ENCODE measurements around the gene GSTA4.
"Not testable (repeated sequence)": the region's sequence is repeated elsewhere in the genome, so short reads cannot be mapped to it uniquely, and the experiment has no call there.

Gene GSTA4

DNA sequence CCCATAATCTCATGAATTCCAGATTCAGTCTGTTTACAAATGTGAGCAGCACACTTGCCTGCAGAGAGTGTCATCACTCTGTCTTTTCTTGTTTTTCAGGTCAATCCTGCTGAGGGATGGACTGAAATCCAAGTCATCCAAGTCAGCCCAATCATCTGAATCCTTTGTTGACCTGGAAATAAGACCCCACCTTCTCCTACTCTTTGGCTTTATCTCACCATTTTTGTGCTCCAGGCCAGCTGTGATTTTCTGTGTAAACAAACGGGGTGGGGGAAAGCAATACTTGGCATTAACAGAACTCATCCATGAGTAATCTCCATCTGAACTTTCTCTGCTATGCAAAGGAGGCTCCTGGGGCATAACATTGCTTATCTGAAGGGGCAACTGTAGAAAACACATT is 16.9 kb upstream of the GSTA4 start:
- no peak for DNase-seq

DNA sequence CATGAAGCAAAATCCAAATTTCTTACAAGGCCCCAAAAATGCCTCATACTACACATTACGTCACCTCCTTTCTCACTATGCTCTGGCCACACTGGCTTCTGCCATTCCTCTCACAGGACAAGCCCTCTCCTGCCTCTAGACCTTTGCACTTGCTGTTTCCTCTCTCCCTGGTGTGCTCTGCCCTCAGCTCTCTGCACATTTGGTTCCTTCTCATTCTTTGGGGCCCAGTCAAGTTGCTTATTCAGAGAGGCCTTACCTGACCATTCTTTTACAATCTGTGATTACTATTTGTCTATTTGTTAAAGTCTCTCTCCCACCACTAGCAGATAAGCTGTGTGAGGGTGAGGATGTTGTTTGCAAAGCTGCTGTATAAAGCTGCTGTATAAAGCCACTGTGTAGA is 15.4 kb upstream of the GSTA4 start:
- DNase-seq, result no peak

DNA sequence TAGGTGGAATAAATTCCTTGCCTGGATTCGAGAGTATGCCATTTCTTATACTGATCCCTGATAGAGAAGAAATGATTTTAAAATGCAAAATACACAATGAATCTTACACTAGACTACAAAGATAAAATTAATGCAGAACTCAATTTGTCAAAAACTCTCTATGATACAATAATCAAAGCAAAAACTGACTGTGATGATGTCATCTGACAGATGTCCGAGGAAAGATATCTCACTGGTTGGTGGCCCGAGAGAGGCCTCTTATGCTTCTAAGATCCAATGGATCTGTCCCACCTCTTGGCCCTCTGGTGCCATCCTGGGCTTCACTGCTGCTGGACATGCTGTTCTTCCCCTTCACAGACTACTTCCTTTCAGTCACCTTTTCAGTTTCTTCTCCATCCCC is 14.4 kb upstream of the GSTA4 start:
- no peak for DNase-seq

DNA sequence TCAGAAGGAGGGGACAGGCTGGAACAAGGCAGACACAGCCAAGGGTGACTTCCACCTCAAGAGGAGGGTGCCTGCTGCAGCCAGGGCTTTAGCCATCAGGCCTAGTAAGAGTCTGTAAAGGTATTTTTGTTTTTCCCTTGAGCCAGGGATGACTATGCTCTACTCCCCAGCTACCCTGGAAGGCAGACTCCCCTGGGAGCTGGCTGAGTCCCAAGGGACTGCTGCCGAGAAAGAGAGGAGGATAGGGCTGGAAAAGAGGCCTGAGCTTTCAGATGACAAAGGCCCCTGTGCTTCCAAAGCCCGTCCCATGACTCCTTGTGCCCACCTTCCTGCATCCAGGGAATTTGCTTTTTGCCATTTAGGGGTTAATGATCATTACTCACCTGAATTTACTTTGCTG is 14.0 kb upstream of the GSTA4 start:
- DNase-seq, result no peak

DNA sequence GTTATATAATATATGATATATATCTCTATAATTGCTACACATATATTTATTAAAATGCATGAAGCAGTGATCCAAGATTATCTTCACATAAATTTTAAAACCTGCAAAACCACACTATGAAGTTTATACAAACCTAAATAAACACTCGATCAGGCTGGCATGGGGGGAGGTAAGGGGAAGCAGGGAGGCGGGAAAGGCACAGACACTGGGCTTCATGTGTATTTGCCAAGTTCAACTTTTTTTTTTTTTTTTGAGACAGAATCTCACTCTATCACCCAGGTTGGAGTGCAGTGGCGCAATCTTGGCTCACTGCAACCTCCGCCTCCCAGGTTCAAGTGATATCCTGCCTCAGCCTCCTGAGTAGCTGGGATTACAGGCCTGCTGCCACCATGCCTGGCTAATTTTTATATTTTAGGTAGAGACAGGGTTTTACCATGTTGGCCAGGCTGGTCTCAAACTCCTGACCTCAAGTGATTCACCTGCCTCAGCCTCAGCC is 13.2 kb upstream of the GSTA4 start:
- not testable (repeated sequence) for DNase-seq

DNA sequence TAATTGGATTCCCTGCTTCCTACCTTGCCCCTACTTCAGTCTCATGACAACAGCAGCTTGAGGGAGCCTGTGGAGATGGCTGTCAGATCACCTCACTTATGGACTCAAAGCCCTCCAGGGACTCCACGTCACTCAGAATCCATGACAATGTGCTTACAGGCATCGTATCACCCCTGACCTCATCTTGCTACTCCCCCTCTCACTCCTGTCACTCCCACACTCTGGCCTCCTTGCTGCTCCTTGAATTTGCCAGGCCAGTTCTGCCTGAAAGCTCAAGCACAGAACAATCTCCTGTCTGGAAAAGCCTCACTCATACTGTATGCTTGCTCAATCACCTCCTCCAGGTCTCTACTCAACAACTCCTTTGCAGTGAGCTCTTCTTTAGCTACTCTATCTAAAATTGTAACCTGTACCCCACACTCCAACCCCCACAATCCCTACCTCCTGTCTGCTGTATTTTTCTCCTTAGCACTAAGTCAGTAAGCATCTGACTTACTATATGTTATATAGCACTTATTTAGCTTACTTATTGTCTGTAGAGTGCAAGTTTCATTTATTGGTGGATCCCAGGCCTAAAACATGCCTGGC is 10.7 kb upstream of the GSTA4 start:
- no peak for DNase-seq

DNA sequence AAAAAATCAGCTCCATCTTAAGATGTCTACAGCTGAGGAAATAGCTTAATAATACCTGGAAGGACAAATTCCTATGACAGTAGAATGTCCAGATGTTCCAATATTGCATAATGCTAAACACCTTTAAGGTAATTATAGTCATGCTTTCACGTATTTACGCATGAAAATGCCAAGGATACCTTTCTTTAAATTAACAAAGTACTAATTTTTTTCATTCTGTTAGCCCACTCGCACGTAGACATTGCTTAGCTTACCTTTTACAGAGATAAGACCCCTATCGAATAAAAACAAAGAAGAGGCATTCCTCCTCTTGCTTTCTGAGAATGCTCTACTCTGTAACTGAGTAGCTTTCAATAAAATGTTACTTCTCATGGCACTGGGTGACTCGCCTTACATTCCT is 4.4 kb upstream of the GSTA4 start:
- no peak for DNase-seq

DNA sequence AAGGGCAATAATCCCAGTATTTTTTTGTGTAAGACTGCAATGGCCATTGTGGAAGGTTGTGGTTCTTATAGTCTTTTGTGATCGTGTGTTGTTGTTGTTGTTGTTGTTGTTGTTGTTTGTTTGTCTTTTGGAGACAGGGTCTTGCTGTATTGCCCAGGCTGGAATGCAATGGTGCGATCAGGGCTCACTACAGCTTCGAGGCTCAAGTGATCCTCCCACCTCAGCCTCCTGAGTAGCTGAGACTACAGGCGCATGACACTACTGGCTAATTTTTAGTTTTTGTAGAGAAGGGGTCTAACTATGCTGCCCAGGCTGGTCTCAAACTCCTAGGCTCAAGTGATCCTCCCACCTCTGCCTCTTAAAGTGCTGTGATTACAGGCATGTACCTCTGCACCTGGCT is 3.5 kb upstream of the GSTA4 start:
- no peak for DNase-seq

DNA sequence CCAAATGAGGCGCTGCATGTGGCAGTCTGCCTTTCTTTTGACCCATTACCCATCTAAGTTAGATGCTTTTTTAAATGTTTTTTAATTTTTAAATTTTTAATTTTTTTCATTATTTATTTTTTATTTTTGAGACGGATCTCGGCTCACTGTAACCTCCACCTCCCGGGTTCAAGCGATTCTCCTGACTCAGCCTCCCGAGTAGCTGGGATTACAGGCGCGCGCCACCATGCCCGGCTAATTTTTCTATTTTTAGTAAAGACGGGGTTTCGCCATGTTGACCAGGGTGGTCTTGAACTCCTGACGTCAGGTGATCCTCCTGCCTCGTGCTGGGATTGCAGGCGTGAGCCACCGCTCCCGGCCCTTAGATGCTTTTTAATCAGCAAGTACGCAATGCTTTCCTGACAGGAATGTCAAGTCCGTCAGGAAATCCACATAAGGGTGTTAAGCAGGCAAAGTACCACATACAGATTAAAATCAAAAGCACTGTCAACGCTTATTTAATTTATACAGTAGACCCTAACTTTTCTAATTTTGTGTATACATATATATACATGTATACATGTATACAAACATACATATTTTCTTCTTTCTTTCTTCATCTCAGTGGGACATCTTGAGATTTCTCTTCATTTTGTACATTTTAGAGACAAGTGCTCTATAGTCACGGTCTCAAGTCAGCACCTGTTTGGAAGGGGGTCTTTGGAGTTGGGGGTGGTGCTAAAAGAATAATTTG is 995 bp upstream of the GSTA4 start:
- peak; percentile 48 for DNase-seq

DNA sequence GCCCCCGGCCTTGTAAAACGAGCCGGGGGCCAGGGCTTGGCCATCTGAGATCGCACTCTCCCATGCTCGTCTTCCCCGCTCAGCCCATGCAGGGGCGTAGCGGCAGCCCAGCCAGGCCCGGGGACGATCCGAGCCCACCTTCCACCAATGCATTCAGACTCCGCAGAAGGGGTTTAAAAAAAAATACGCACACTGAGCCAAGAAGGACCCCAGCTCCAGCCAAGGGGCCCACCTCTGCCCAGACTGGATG is 320 bp downstream of the GSTA4 start:
- DNase-seq, result peak; percentile 39

DNA sequence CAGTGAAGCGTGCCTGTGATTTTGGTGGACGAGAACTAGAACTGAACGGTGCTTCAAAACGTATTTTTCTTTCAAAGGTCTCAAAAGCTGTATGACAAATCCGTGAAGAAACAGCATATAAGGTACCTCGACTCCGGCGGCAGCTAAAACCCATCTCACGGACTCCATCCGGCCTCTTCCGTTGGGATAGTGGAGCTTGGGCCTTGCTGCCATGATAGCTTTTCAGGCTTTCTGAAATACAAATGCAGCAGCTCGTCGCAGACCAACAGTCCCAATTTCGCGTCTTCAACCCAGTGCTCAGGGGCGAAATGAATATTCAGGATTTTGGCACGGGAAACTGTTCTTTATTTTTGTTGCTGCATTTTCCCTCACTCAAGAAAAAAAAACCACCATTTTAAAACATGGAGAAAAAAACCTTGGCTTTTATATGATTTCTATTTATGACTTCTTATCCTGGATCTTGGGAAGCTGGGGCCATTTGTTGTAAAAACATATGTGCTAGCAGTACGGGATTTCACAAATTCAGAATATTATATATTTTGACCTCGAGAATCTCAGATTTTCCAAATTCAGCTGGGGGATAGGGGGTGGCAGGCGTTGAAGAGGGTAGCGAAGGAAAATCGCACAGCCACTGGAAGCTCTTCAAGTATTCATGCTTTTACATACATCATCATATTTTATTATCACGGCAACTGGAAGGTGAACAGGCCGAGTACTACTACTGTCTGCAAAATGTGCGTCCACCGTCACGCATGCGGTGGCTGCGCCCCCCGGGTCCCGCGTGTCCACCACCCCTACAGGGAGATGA is 849 bp downstream of the GSTA4 start:
- DNase-seq, result no peak

DNA sequence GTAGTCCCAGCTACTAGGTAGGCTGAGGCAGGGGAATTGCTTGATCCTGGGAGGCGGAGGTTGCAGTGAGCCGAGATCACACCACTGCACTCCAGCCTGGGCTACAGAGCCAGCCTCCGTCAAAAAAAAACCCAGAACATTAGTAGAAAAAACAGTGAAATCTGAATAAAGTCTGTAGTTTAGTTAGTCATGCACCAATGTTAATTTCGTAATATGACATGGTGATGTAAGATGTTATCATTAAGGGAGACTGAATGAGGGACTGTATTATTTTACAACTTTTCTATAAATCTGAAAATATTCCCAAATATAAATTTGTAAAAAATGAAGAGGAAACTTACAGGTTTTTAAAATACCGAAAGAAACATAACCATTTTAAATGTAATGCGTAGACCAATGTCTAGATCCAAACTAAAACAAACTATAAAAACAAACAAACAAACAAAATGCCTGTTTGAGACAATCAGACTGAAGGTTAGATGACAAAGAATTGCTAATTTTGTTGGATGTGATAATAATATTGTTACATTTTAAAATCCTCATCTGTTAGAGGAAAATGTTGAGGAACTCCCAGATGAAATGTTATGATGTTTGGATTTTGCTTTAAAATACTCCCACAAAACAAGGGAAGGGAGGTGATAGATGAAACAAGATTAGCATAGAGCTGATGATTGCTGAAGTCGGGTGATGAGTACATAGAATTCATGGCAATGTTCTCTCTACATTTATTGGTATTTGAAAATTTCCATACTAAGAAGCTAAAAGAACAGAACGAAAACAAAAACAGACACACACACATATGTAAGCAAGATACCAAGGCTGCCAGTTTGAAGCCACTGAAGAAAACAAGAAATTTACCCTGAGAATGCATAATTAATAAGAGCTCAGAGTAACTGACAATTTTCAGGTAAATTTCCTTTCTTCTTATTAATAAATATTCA is 1.8 kb downstream of the GSTA4 start:
- DNase-seq, result no peak

DNA sequence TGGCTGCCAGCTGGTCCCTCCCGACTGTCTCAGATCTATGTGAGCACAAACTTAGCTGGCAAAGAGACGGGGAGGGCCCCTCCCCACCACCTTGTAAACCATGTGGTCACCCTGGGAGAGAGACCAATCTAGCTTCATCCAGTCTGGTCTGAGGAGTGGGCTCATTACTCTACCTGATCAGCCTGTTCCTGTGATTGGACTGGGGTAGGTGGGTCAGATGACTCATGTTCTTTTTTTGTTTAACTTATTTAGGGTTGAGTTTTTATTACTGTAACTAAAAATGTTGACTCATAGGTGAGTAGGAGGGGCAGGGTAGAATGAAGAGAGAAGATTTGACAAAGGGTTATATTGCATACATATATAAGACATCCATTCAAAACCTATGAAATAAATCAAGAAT is 4.7 kb downstream of the GSTA4 start:
- no peak for DNase-seq

DNA sequence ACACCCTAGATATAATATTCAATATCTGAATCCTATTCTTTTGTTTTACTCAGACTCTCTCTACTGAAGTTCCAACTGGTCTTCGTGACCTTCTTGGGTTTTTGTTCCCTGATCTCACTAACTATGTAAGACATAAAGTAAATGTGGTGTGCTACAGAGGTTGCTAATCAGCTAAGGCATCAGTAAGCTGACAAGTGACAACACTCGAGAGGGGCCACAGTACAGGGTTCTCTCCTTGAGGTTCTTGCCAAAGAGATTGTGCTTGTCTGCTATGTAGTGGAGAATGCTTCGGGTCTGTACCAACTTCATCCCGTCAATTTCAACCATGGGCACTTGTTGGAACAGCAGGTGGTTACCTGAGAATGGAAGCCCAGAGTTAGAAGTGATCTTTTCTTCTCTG is 9.9 kb downstream of the GSTA4 start:
- DNase-seq, result no peak

DNA sequence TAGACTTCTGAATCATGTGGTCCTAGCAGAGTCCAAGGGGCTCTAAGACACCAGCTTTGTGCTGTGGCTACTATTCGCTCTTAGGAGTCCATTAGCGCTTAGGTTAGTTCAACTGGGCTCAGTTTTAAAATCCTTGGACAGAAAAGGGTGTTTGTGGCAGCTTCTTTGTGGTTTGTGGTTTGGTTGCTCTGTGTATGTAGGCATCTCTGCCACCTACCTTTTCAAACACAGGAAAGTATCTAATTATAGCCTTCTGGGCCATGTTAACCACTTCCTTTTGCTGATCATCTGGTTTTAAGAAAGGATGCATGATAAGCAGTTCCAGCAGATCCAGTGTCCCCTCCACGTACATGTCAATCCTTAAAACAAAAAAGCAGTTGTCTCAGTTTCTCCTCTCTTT is 10.8 kb downstream of the GSTA4 start:
- DNase-seq, result peak; percentile 18

DNA sequence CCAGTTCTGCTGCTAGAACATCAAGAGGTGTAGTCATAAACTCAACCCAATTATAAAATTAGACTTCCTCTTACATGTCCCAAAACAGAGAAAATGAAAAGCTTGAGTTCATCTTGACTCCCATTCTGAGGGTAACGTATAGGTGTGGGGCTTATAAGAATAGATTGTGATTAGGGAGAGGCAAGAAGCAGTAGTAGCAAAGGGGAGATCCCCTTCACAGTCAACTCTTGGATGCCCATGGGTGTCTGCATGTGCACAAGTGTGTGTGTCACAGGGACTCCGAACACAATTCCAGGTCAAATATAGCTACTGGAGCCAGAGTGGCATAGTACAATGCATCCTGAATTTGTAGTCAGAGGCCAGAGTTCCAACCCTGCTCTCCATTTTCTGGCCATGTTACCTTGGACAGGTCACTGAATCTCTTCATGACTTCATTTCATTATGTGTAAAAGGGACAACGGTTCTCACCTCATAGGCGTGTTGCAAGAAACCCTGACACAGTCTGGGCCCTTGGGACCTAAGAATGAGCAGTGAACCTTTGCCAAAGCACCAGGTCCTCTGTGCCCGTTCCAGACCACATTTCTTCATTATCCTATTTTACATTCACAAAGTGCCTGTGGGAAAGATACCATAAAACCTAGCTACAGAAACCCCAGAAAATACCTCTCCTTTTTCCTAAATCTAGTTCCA is 11.8 kb downstream of the GSTA4 start:
- DNase-seq, result no peak

DNA sequence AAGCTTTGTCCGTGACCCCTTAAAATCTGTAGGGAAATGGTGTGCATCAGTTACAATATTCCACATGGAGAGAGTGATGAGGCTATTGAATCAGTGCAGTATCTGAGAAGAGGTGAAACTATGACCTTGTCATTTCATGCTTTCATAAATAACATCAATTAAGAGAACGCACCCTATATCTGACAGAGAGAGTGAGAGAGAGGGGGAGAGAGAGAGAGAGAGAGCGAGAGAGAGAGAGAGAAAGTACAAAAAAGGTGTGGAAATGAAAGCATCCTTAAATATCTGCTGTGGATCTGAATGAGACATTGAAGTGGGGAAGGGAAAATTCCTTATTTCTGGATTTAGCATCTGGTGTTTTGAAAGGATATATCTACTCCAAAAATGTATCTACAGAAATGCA is 12.4 kb downstream of the GSTA4 start:
- DNase-seq, result no peak

DNA sequence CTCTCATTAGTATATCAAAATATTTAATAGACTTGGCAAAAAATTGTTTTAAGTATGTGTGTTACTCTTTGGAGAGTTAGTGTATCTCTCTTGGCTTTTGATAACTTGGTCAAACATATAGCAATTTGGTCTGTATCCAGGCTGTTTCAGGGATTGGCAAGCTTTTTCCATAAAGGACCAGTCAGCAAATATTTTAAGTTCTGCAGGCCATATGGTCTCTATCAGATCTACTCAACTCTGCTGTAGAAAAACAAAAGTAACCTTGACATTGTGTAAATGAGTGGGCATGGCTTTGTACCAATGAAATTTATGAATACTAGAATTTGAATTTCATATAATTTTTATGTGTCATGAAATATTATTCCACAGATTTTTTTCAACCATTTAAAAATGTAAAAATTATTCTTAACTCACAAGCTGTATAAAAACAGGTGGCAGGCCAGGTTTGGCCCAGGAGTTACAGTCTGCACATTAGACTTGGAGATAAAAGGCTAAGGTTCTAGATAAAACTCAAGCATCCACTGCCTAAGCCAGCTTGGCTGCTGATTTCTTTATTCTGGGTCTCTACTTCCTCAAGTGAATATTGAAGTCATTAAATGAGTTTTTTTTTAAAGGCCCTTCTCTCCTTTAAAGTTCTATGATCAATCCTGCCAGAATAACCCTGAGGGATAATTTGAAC is 13.7 kb downstream of the GSTA4 start:
- DNase-seq, result no peak

DNA sequence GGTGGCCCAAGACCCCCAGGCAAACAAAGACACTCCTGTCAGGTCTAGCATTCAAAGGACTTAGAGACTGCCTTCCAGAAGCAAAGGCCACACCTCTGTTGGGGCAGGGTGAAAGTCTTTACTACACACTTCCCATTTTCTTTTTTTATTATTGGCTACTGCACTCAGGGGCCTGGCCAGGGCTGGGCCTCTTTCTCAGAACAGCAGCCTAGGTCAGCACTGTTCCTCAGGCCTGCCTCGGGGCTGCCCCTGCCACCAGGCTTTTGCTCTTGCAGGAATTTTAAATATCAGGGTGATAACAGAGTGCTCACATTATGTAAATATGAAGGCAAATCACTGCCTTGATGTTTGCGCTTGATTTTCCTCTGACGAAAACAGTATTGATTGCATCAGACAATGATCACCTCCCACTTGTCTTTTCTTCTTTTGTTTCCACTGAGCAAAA is 18.5 kb downstream of the GSTA4 start:
- DNase-seq, result no peak

DNA sequence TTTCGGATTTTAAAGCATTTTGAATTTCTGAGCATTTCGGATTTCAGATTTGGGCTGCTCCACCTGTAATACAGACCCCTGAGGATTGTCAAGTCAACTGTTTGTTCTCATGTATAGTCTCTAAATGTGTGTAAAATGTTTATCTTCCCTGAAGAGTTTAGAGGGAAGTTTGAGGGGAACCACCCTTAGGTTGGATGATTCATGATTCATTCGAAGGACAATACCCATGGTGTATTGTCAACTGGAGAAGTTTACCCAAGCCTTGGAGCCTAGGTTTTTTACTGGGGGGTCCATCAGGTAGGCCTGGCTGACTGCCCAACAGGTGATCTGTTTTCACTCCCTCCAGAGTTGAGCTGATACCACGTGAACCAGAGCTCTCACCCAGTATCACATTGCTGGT is 18.9 kb downstream of the GSTA4 start:
- no peak for DNase-seq

DNA sequence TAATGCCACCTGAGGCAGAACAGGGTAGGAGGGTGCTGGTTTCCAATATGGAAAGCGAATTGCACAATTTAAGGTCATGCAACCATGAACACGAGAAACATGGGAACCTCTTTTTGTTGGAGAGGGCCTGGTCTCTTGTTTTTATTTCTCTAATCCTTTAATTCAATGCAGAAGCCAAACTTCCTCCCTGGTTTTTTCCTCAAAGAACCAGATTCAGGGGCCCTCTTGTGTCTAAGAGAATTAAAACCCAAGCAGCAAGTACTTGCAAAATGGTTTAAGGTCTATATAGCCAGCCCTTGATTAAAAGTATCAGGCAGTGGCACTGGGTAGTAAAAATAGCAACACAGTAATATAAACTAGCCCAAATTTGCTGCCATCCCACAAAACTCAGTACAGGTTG is 19.5 kb downstream of the GSTA4 start:
- no peak for DNase-seq

DNA sequence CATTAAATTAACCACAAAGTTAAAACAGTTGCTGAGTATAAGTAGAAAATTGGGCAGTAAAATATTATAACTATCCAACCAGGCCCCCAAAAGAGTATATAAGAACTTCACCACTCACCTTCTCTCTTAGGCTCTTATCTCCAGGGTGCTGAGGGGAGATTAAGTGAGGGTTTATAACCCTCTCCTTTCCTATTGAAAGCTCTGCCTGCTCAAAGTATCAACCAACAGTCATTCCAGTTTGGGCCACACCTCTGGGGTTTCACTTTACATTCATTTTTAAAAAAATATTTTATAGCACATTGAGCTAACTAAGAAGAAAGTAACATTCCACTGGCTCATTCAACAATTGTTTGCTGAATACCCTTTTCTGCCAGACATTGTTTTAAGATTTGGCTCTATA is 22.1 kb downstream of the GSTA4 start:
- no peak for DNase-seq
